ENCODE measurements around the gene WDR45B.
"Not testable (repeated sequence)": the region's sequence is repeated elsewhere in the genome, so short reads cannot be mapped to it uniquely, and the experiment has no call there.

WDR45B gene

GRCh38 chr17:82655523-82655922 lies 7.3 kb upstream of the WDR45B start:
- FAIRE-seq, result no peak

GRCh38 chr17:82655038-82655479 lies 6.8 kb upstream of the WDR45B start:
- no peak for FAIRE-seq

DNA sequence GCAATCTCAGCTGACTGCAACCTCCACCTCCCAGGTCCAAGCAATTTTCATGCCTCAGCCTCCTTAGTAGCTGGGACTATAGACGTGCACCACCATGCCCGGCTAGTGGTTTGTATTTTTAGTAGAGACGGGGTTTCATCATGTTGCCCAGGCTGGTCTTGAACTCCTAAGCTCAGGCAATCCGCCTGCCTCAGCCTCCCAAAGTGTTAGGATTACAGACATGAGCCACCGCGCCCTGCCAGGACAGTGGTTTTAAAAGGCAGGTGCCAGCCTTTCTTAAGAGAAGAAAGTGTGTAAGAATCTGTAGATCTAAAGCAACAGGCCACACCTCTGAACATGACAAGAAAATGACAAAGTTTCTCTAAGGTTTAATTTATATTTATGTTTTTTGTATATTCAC lies 6.4 kb upstream of the WDR45B start:
- FAIRE-seq, result not testable (repeated sequence)

GRCh38 chr17:82653651-82654528 lies 5.6 kb upstream of the WDR45B start:
- FAIRE-seq, result no peak

GRCh38 chr17:82650723-82651122 lies 2.5 kb upstream of the WDR45B start:
- FAIRE-seq, result no peak

DNA sequence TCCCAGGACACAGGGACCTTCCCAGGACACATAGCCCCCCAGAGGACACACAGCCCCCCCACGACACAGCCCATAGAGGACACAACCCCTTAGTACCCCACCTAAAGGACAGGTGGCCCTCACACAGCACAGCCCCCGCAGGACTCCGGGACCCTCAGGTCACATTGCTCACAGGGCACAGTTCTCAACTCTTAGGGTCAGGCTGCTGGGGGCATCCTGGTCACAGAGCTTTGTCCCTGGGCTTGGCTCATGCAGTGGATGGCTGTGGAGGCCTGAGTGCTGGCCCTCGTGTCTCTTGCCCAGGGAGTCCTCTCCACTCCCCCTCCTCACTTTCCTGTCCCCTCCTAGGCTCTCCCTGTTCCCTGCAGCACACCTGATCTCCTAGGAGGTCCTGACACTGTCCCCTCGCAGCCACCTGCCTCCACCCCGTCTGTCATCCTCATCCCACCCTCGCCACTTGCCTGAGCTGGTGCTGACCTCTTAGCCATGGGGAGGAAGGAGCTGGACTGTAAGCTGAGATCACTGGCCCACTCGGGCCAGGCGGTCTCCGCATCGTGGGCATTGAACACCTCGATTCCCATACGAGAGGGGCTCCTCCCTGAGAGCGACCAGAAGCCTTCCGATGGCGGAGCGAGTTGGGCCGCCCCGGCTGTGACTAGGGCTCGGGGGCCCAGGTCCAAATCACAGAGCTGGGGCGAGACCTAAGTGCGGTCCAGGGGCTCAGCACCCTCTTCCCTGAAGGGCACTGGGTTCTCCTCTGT lies 1.4 kb upstream of the WDR45B start:
- FAIRE-seq, result no peak

GRCh38 chr17:82648742-82649331 lies 593 bp upstream of the WDR45B start:
- no peak for FAIRE-seq

DNA sequence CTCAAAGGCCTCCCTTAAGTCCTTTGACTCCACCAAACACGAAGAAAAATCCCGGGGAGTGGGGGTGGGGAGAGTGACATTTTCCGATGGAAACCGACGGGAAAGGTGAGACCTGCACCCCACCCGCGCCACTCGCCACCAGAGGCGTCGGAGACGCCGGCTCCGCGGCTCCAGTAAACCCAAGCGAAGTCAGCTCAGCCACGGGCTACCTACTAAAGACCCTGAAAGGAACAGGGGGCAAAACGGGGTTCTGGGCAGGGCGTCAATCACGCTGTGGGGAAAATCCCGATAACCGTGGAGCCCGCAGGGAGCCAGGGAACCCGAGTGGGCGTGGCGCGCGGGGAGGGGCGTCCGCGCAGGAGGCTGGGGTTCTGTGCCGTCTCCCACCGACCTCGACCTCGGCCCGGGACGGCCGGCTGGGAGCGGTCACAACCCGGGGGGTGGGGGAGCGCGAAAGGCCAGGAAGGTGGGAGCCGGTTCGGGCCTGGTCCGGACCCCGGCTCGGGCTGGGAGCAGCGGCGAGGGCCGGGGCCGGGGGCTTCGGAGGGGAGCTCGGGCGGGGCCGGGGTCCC lies 565 bp downstream of the WDR45B start:
- no peak for FAIRE-seq

- FAIRE-seq, result no peak
Observed at GRCh38 chr17:82645516-82645915, 2.7 kb downstream of the WDR45B start.

DNA sequence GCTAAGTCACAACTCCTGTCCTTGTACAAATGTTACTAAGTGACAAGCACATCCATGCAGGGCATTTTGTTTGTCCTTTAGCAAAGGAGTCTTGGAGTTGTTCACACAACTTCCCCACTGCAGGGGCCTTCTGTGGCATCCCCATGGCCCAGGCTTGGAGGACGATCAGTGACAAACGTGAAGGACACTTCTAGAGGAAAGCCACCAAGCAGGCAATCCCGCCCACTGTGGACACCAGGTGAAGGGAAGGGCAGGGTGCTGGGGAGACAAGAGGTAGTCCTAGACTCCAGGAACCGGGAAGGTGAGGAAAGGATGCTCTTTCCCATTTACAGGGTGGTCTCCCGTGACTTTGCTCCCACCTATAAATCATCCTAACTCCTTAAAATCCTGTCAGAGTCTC lies 4.1 kb downstream of the WDR45B start:
- no peak for FAIRE-seq

GRCh38 chr17:82642022-82642421 lies 6.2 kb downstream of the WDR45B start:
- FAIRE-seq, result no peak

DNA sequence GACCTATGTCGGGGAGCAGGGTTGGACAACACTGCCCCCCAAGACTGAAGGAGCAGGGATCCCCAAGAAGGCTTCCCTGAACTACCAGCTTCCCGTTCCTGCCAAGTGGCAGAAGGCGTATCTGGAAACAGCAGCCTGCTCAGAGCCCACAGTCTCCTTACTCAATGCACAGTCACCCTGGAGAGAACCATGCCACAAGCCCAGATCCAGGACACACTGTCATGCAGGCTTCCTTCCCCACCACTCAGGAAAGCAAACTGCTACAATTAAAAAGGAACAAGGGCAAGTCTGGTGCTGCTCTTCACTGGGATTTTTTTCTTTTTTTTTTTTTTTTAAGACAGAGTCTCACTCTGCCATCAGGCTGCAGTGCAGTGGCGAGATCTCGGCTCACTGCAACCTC lies 8.2 kb downstream of the WDR45B start:
- no peak for FAIRE-seq

DNA sequence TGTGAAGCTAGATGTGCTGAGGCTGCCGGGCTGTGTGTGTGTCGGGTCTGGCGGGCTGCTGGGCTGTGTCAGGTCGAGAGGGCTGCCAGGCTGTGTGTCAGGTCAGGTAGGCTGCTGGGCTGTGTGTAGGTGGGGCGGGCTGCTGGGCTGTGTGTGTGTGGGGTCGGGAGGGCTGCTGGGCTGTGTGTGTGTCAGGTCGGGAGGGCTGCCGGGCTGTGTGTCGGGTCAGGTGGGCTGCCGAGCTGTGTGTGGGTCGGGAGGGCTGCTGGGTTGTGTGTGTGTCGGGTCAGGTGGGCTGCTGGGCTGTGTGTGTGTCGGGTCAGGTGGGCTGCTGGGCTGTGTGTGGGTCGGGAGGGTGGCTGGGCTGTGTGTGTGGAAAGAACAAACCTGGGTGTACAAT lies 8.6 kb downstream of the WDR45B start:
- FAIRE-seq, result no peak

GRCh38 chr17:82638183-82638773 lies 10.0 kb downstream of the WDR45B start:
- no peak for FAIRE-seq

- FAIRE-seq, result no peak
Observed at GRCh38 chr17:82636626-82637598, 11.3 kb downstream of the WDR45B start.

- FAIRE-seq, result no peak
Observed at GRCh38 chr17:82633343-82633742, 14.9 kb downstream of the WDR45B start.

DNA sequence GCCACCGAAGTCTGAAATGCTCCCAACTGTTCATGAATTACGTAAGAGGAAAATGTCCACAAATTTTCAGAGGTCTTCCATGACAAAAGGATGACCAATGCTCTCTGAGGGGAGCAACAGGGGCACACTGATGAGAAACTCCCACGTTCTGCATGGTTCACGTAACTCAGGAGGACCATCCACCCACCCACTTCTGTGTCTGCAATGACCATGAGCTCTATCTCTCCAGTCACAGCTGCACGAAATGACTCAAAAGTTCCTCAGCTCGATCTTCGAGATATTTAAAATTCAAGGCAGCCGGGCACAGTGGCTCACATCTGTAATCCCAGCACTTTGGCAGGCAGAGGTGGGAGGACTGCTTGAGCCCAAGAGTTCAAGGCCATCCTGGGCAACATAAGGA lies 15.8 kb downstream of the WDR45B start:
- FAIRE-seq, result no peak

DNA sequence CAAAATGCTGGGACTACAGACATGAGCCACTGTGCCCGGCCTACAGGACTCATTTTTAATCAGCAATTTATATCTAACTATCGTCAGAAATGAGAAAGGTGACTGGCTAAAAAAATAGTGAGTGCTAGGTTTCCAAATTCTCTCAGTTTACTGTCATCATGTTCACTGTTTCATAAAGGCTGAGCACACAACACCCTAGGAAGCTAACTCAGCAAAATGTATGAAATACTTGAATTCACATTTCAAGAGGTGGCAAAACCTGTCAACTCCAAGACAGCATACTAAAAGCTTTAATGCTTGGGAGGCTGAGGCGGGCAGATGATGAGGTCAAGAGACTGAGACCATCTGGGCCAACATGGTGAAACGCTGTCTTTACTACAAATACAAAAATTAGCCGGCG lies 16.7 kb downstream of the WDR45B start:
- no peak for FAIRE-seq

GRCh38 chr17:82630212-82630611 lies 18.0 kb downstream of the WDR45B start:
- FAIRE-seq, result no peak

GRCh38 chr17:82629748-82630147 lies 18.5 kb downstream of the WDR45B start:
- FAIRE-seq, result no peak

DNA sequence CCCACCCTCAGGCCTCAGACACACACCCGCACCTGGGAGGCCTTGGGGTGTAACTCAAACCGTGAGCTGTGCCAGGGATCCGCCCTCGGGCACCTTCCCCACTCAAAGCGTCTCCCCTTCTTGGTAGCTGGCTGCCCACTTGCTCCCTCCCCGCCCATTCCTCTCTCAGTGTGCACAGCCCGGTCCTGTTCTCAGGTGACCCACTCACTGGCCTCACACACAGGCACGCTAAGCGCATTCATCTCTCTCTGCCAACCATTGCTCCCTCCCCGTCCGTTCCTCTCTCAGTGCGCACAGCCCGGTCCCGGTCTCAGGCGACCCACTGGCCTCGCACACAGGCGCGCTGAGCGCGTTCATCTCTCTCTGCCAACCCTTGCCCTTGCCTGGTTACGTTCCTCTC lies 20.8 kb downstream of the WDR45B start:
- no peak for FAIRE-seq

DNA sequence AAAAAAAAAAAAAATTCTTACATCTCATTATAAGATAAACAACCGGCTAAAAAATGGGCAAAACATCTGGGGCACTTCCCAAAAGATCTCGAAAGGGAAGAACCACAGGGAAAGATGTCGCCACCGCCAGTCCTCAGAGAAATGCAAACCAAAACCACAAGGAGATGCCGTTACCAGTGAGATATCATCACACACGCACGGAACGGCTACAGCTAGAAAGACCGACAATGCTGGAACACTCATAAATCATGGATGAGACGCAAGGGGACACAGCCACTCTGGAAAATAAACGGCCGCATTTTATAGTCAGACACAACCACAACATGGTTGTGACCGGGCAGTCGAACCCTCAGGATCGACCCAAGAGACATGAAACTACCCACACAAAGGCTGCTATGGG lies 24.5 kb downstream of the WDR45B start:
- FAIRE-seq, result no peak

All from endometrium (tissue), 2 donors.